ENCODE results near the gene PRG2. TPM values are rescaled to one million over a fixed set of nuclear protein-coding genes. Genes with fewer than 3 reads are reported as not detected.

The PRG2 gene
- total RNA-seq, 2 donors from 2014 or later, result 0.54 TPM; not detected in 1

- peak; percentile 58 for ATAC-seq (ENCODE audit: insufficient number of reproducible peaks, low FRiP score, low read depth)
- no peaks in the 10 kb centered on the region for H3K27me3 ChIP-seq (replicated peaks; ENCODE audit: insufficient read depth)
Measured at GRCh38 chr11:57345555-57346211, 44.8 kb downstream of the PRG2 start.

GRCh38 chr11:57344826-57345225 lies 45.6 kb downstream of the PRG2 start:
- Histone ChIP-seq H3K4me3 (no peak overlapping the region), H3K27ac (no peak overlapping the region), H3K4me1 (ENCODE audit: control insufficient read depth in 1 of 2, low read depth in 2 of 2) (no peaks in the 10 kb centered on the region), H3K36me3 (no peaks in the 10 kb centered on the region), H3K27me3 (replicated peaks; ENCODE audit: insufficient read depth) (no peaks in the 10 kb centered on the region), H3K9me3 (no peaks in the 10 kb centered on the region)
- DNase-seq (ENCODE audit: low spot score), result no peak
- ATAC-seq (ENCODE audit: insufficient number of reproducible peaks, low FRiP score, low read depth), result no peak
- no peak for TF ChIP-seq CTCF (IDR thresholded peaks at IDR 0.05)

More at GRCh38 chr11:57345555-57346211, 44.8 kb downstream of the PRG2 start:
- H3K4me1 ChIP-seq (ENCODE audit: control insufficient read depth in 1 of 2, low read depth in 2 of 2), result no peaks in the 10 kb centered on the region
- no peak overlapping the region for H3K27ac ChIP-seq
- peak; percentile 83 for TF ChIP-seq CTCF (IDR thresholded peaks at IDR 0.05)
- H3K36me3 ChIP-seq, result no peaks in the 10 kb centered on the region
- no peak for DNase-seq (ENCODE audit: low spot score)
- no peak overlapping the region for H3K4me3 ChIP-seq
- H3K9me3 ChIP-seq, result no peaks in the 10 kb centered on the region

GRCh38 chr11:57343825-57344224 lies 46.6 kb downstream of the PRG2 start:
- ATAC-seq (ENCODE audit: insufficient number of reproducible peaks, low FRiP score, low read depth) (no peak), DNase-seq (ENCODE audit: low spot score) (no peak)
- Histone ChIP-seq H3K4me3 (no peak overlapping the region), H3K9me3 (no peaks in the 10 kb centered on the region), H3K27ac (no peak overlapping the region), H3K4me1 (ENCODE audit: control insufficient read depth in 1 of 2, low read depth in 2 of 2) (no peaks in the 10 kb centered on the region), H3K27me3 (replicated peaks; ENCODE audit: insufficient read depth) (no peaks in the 10 kb centered on the region), H3K36me3 (no peaks in the 10 kb centered on the region)
- no peak for TF ChIP-seq CTCF (IDR thresholded peaks at IDR 0.05)

GRCh38 chr11:57342702-57343101 lies 47.7 kb downstream of the PRG2 start:
- Histone ChIP-seq H3K4me3 (no peak overlapping the region), H3K27ac (no peak overlapping the region), H3K9me3 (no peaks in the 10 kb centered on the region), H3K27me3 (replicated peaks; ENCODE audit: insufficient read depth) (no peaks in the 10 kb centered on the region), H3K4me1 (ENCODE audit: control insufficient read depth in 1 of 2, low read depth in 2 of 2) (no peaks in the 10 kb centered on the region), H3K36me3 (no peaks in the 10 kb centered on the region)
- no peak for TF ChIP-seq CTCF (IDR thresholded peaks at IDR 0.05)
- ATAC-seq (ENCODE audit: insufficient number of reproducible peaks, low FRiP score, low read depth) (no peak), DNase-seq (ENCODE audit: low spot score) (no peak)

GRCh38 chr11:57341250-57341808 lies 49.1 kb downstream of the PRG2 start:
- Histone ChIP-seq H3K27me3 (replicated peaks; ENCODE audit: insufficient read depth) (no peaks in the 10 kb centered on the region), H3K9me3 (no peaks in the 10 kb centered on the region), H3K36me3 (no peaks in the 10 kb centered on the region), H3K4me3 (no peak overlapping the region), H3K4me1 (ENCODE audit: control insufficient read depth in 1 of 2, low read depth in 2 of 2) (peaks cover 2% of the 10 kb centered on the region in 2 donors), H3K27ac (no peak overlapping the region)
- DNase-seq (ENCODE audit: low spot score), result no peak
- no peak for TF ChIP-seq CTCF (IDR thresholded peaks at IDR 0.05)
- no peak for ATAC-seq (ENCODE audit: insufficient number of reproducible peaks, low FRiP score, low read depth)

Data from thoracic aorta (tissue), 2 donors.